Subcutaneous preadipocyte (primary cell): Measurements from ENCODE around the gene LRRC51. TPM values are rescaled to one million over a fixed set of nuclear protein-coding genes. Genes with fewer than 3 reads are reported as not detected.

ENCODE experiments used
- small RNA-seq: library from RNA; depleted of rRNA; stranded (forward); fragments of <200 nt; gene quantifications from one replicate; pipeline ENCODE3, GENCODE V24; 2012
- total RNA-seq: library from RNA; depleted of rRNA; stranded (reverse); fragments of >200 nt; gene quantifications from 2 replicates; pipeline ENCODE4 v1.2.3, GENCODE V29; 2012

LRRC51 gene, protein sequence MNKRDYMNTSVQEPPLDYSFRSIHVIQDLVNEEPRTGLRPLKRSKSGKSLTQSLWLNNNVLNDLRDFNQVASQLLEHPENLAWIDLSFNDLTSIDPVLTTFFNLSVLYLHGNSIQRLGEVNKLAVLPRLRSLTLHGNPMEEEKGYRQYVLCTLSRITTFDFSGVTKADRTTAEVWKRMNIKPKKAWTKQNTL
- total RNA-seq = 5.9 and 6.2 TPM in 2 replicates

DNA sequence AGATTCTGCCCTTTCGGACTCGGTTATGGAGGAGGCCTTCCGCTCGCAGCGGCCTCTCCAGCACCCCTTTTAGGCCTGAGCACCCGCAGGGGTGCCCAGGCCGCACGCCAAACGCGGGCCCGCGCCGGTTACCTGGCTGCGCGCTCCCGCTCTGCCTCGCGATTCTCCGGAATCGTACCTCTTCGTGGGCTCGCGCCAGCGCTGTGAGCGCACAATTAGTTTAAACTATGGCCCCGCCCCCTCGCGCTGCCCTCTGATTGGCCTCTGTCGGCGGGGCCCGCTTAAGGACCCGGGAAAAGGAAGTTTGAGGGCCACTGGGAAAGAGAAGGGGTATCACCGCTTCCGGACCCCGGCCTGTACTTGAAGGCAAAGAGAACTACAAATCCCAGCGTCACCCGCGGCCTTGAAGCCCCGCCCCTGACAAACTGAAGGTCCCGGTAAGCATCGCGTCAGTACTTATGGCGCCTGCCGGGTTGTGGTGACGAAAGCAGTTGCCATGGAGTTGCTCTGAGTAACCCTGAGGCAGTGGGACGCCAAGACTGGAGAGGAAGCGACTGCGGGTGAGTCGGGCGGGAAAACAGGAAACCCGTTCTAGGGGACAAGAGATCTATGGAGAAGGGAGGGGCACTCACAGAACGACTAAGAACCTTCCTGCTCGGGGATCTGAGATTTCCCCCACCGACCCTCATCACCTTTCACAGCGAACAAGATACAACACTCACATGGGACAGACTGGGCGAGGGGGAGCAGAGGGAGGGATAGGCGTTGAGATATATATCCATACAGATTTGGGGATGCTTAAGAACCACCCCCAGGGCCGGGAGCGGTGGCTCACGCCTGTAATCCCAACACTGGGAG is at the start of gene LRRC51, which contains the start of gene NUMA1:
Gene LRRC51 (plus strand): TSS at position 525 of the 858 bp plus-strand sequence. CDS start 8,234 bp downstream, outside the sequence.
Gene NUMA1 (minus strand): TSS at position 217 of the 858 bp plus-strand sequence. CDS start 44,599 bp downstream, outside the sequence.

GRCh38 chr11:72102946-72103753 is 22.5 kb downstream of the LRRC51 start, which contains the start of gene LAMTOR1:
Gene LAMTOR1 (minus strand): TSS chr11:72103297. CDS start chr11:72103224, 73 bp downstream.

DNA sequence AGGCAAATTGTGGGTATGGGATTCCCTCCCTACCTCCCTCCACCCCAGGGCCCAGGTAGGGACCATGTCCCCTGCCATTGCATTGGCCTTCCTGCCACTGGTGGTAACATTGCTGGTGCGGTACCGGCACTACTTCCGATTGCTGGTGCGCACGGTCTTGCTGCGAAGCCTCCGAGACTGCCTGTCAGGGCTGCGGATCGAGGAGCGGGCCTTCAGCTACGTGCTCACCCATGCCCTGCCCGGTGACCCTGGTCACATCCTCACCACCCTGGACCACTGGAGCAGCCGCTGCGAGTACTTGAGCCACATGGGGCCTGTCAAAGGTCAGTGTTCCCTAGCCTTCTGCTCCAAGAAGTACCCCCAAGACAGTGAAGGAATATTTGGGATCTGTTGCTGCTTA is 25.2 kb downstream of the LRRC51 start, which contains the start of gene TOMT:
Gene TOMT (plus strand): TSS at position 37 of the 400 bp plus-strand sequence. CDS start 28 bp downstream, at position 65.

GRCh38 chr11:72112143-72112977 is 31.7 kb downstream of the LRRC51 start, which contains the start of gene ANAPC15:
Gene ANAPC15 (minus strand): TSS chr11:72112695. CDS start chr11:72111276, 1,419 bp downstream.

GRCh38 chr11:72135473-72135872 is 54.8 kb downstream of the LRRC51 start, which contains the start of gene FOLR3:
Gene FOLR3 (plus strand): TSS chr11:72135725. CDS start chr11:72135953, 228 bp downstream.

Small RNAs within 50 kb of the gene (small RNA-seq; reads per million reads assigned to genes)
- not detected for gene MIR3165
- not detected for gene RNU6-72P

Other genes starting within 250 kb of the LRRC51 start
- not detected in 2 replicates for gene DEFB108B, start 247.7 kb upstream of the LRRC51 start, total RNA-seq
- gene DEFB131B, start 202.4 kb upstream of the LRRC51 start, total RNA-seq = not detected in 2 replicates
- 6.6 and 12.3 TPM in 2 replicates for gene XNDC1N, start 152.3 kb upstream of the LRRC51 start, total RNA-seq
- 12.5 and 17.4 TPM in 2 replicates for gene RNF121, start 151.8 kb upstream of the LRRC51 start, total RNA-seq
- 2.2 and 3.5 TPM in 2 replicates for gene IL18BP, start 81.9 kb upstream of the LRRC51 start, total RNA-seq
- gene NUMA1, start 308 bp upstream of the LRRC51 start, total RNA-seq = 104 and 145 TPM in 2 replicates
- gene LAMTOR1, start 22.4 kb downstream of the LRRC51 start, total RNA-seq = 103 and 134 TPM in 2 replicates
- gene TOMT, start 25.1 kb downstream of the LRRC51 start, total RNA-seq = under 0.01 TPM in 1 of 2 replicates, not detected in the other
- gene ANAPC15, start 31.8 kb downstream of the LRRC51 start, total RNA-seq = 21.1 and 38.6 TPM in 2 replicates
- 0.39 and 1.1 TPM in 2 replicates for gene FOLR3, start 54.9 kb downstream of the LRRC51 start, total RNA-seq
- gene FOLR1, start 111.3 kb downstream of the LRRC51 start, total RNA-seq = not detected in 2 replicates
- not detected in 2 replicates for gene FOLR2, start 135.9 kb downstream of the LRRC51 start, total RNA-seq
- gene INPPL1, start 143.9 kb downstream of the LRRC51 start, total RNA-seq = 43.4 and 64.9 TPM in 2 replicates
- not detected in 2 replicates for gene PHOX2A, start 163.3 kb downstream of the LRRC51 start, total RNA-seq